NCI-H226 (cell line): ENCODE measurements around the gene DUOX1.
A peak's percentile ranks its signal among the peaks of the same experiment; 100 is the strongest.

ENCODE experiments used
- DNase-seq: peaks from one replicate; pipeline ENCODE4 v3.0.0-alpha.2; 2015

DUOX1 gene

DNA sequence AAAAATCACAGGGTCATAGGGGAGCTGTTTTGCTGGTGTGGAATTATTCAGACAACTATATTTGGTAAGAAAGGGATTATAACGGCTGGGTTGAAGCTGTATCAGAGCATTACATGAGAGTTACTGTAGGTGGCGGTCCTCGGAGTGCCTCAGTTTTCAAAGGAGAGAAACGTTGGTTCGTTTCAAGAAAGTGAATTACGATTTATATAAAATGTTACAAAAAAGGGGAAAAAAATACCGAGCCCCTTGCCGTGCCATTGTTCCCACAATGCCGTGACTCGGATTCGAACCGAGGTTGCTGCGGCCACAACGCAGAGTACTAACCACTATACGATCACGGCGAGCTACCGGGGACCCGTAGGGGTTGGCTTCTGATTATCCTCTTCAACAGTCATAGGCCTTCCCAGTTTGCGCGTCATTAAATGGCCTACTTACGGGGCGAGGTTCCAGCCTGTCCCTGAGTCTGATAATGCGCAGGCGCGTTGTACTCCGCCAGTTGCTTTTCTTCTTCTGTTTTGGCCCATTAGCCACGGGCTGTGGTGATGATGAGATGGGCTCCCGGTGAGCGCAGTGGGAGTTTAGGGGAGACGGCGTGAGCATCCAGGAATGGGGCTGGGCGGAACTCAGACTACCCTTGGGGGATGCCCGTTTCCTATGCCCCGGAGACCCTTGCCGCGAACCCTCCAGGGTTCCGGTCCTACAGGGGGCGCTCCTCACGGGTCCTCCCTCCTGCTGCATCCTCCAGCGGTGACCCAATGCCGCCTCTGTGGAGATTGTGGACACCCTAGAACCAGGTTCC lies 68.7 kb downstream of the DUOX1 start:
- DNase-seq = peak; percentile 86

DNA sequence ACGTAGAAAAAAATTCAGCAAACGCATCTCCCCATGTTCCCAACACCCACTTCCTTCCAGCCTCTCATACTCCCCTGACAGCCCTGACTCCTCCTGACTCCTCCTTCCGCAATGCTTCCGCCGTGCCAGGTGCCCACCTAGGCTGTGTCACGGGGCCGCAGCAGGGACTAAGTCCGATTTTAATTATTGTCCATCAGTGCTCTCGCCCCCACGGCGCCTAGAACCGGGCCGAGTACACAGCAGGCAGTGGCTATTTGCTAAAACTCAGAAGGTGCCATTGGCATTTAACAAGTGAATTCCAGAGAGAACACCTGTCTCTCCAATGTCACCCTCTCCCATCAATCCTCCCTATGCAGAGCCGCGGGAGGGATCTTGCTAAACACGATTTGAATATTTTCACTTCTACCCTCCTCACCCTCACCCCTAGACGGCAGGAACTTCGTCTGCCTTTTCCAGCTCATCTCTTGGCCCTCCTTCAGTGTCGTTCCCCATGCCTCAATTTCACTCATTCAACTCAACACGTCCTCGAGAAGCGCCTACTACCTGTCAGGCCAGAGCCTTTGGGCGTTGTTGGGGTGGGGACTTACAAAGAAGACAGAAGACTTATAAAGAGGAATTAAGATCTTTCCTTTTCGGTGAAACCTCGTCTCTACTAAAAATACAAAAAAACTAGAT lies 69.5 kb downstream of the DUOX1 start:
- no peak for DNase-seq

DNA sequence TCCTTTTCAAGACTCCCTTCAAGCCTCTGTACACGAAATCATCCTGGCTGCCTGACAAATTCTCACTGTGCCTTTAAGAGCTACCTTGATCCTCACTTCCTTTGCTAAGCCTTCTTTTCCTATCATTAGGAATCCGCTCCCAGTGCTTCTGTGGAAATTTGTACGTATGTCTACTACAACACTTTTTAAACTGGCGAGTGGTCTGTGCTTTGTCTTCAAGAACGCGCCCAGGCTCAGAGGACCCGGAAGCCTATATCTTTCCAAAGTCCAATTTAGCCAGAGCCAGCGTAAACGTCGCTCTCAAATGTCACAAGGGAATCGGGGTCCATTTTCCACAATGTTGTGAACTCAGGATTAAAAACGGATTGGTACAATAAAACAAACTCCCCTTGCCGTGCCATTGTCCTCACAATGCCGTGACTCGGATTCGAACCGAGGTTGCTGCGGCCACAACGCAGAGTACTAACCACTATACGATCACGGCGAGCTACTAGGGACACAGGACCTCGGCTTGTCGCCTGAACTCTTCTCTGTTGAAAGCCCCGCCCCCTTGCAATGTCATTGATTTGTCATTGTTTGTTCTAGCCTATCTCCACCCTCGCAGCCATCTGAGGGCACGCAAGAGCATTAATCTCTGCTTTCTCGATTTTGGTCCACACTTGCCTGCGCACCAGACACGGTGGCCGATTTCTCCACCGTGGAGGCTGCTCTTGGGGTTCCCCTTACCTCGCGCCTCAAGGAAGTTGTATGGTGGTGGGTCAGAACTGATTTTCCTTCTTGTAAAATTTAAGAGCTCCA lies 70.4 kb downstream of the DUOX1 start:
- peak; percentile 88 for DNase-seq

DNA sequence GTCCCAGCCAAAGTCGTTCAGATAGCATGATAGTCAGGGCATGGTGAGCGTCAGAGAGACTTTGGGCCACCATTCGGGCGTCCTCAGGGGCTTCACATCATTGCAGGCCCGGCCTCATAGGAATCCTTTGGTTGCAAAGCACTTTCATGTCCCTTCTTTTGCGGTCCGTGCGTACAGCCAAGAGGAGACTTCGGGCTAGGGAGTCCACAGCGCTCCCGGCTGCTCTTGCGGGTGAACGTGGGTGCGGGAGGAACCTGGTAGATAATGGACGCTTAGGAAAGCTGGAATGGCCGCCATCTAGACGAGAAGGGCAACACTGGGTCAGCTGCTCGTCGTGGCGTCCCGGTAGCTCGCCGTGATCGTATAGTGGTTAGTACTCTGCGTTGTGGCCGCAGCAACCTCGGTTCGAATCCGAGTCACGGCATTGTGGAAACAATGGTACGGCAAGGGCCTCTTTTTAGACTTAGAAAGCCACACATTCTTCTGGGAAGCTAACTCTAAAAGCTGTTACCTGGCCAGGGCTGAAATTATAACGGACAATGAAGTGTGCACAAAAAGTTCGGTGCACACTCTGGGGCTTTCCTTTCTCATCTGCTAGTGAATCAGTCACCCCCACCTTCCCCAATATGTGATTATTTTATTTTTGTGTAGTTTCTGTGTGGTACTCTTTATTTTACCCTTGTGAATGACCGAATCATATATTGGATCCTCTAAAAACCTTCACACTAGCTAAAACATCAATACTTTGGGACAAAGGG lies 71.2 kb downstream of the DUOX1 start:
- DNase-seq = peak; percentile 62

DNA sequence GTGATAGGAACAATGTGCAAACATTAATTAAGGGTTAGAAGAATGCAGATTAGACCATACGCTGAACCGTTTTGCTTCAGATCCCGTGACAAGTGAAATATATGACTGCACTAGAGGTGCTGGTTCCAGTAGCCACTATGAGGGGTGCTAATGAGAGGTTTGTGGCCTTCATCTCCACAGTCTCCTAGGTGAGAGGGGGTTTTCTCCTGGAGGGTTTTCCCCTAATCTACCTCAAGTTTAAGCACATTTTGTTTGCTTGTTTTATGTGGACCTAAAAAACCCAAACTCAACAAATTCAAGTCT lies 71.7 kb downstream of the DUOX1 start:
- DNase-seq = no peak

DNA sequence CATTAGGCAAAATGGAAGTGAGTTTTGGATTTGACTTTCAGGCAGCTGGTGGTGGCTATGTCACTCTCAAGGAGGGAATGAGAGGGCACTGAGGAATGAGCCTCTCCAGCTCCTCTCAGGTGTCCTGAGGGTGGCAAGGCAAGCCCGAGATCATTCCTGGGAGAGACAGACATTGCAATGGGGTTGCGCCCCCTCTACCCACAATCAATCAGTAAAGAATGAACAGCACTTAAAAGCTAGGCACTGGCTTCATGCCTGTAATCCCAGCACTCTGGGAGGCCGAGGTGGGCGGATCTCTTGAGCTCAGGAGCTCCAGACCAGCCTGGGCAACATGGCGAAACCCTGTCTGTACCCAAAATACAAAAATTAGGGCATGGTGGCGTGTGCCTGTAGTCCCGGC lies 72.1 kb downstream of the DUOX1 start:
- DNase-seq = no peak

DNA sequence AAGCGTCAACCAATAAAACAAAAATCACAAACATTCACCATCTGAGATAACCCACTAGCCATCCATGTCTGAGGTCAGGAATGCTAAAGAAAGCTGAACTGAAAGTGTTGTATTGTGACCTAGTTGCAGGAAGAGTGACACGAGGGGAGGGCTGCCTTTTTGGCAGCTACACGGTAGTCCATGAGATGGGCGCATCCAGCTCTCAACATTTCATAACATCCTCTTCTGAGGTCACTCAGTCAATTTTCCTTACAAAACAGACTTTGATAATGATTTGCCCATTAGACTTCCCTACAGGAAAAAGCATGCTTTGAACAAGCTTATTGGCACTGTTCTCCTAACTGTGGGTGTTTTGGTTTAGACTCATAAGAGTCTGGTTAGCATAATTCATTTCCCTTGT lies 73.4 kb downstream of the DUOX1 start:
- no peak for DNase-seq

DNA sequence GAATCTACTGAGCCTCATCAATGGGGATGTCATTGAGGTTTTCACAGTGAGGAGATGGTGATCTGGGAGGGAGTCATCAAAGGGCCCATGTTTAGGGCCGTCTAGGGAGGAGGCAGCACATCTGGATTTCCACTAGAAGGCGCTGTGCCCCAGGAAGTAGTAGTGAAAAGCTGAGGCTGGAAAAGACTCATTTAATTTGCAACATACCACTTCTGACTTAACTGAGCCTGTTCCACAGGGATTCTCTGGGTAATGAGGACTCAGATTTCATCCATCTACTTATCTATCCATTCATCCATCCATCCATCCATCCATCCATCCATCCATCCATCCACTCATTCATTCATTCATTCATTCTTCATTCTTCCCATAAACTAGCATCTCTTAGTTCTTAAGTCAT lies 75.4 kb downstream of the DUOX1 start:
- peak; percentile 35 for DNase-seq

DNA sequence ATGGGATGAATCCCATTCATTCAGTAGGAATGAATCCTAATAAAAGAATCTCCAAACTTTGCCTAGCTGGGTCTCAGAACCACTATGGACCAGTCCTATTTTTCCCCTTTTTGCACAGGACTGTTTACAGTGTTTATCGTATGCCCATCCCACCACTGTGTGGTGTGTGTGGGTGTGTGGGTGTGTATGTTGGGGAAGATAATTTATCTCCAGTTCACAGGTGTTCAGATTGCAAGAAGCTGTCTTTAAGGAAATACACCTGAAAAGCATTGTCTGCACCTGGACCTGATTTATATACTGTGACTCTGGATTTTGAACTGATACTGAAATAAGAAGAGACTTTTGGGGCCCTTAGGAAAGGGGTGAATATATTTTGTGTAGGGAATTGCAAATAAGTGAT lies 82.7 kb downstream of the DUOX1 start:
- no peak for DNase-seq
